Midbrain (tissue), 1 donor: ENCODE measurements around the gene ST8SIA4.
A peak's percentile ranks its signal among the peaks of the same experiment; 100 is the strongest.

Experiments used
- DNase-seq: peaks from one replicate; lab custom pipeline; 2025; lab: John Stamatoyannopoulos, UW

The ST8SIA4 gene

GRCh38 chr5:100779669-100780375, 123.3 kb downstream of the ST8SIA4 start:
- DNase-seq, result peak; percentile 11

GRCh38 chr5:100777680-100778300, 125.3 kb downstream of the ST8SIA4 start:
- peak; percentile 16 for DNase-seq

- no peak for DNase-seq
These were observed 127.6 kb downstream of the ST8SIA4 start for GRCh38 chr5:100775533-100775855.

- DNase-seq, result no peak
These were observed 130.5 kb downstream of the ST8SIA4 start for GRCh38 chr5:100772548-100772947.

- no peak for DNase-seq
These were observed 131.1 kb downstream of the ST8SIA4 start for GRCh38 chr5:100772006-100772405.

GRCh38 chr5:100771181-100771580, 131.9 kb downstream of the ST8SIA4 start:
- DNase-seq, result no peak

GRCh38 chr5:100768221-100768620, 134.9 kb downstream of the ST8SIA4 start:
- no peak for DNase-seq

- no peak for DNase-seq
These were observed 140.1 kb downstream of the ST8SIA4 start for GRCh38 chr5:100762995-100763394.

GRCh38 chr5:100762108-100762507, 141.0 kb downstream of the ST8SIA4 start:
- DNase-seq, result no peak

- no peak for DNase-seq
These were observed 141.9 kb downstream of the ST8SIA4 start for GRCh38 chr5:100761192-100761591.

- DNase-seq, result no peak
These were observed 142.4 kb downstream of the ST8SIA4 start for GRCh38 chr5:100760688-100761087.

- DNase-seq, result no peak
These were observed 144.3 kb downstream of the ST8SIA4 start for GRCh38 chr5:100758780-100759179.

GRCh38 chr5:100758306-100758705, 144.8 kb downstream of the ST8SIA4 start:
- DNase-seq, result no peak

GRCh38 chr5:100757618-100758017, 145.5 kb downstream of the ST8SIA4 start:
- DNase-seq, result no peak
